ENCODE measurements around the gene CIRBP.

The CIRBP gene

DNA sequence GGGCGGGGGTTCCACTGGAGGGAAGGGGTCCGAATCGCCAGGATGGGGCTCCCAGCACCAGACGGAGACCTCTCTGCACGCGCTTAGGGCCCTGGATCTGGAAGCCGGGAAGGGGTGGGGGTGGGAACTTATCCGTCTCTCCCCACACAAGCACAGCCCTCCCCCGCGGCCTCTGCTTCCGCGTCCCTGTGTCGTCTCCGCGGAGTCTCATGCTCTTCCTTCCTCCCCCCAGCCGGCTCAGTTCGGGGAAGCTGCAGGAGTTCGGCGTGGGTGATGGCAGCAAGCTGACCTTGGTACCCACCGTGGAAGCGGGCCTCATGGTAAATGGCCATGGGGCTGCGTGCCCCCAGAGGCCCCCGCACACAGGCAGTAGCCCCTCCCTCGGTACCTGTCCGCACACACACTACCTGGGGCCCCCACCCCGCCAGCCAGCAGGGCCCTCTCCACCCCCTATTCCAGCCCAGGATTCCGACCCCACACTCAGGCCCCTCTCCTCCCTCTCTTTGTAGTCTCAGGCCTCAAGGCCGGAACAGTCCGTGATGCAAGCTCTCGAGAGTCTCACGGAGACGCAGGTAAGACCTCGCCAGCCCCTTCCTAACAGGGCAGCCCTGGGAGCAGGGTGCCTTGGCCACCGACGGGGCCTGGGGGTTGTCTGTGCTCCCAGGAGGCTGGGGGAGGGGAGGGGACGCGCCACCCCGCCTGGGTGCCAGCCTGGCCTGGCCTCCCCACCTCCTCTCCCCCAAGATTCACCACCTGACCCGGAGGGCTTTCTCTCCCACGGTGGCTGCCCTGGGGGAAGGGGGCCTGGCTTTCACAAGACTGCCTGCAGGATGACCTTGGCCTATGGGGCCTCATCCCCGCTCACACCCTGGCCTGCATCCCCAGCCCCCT is 17.6 kb upstream of the CIRBP start:
- H3K9ac ChIP-seq (ENCODE audit: insufficient read length, low read depth): peak overlapping the region; percentile 96
- H3K4me1 ChIP-seq (ENCODE audit: insufficient read depth, insufficient read length): peaks cover 30% of the 10 kb centered on the region
- H3K9me3 ChIP-seq (ENCODE audit: insufficient read depth, low read length): no peaks in the 10 kb centered on the region
- peaks cover 52% of the 10 kb centered on the region for H3K36me3 ChIP-seq (ENCODE audit: insufficient read depth, insufficient read length, low read length)
- TF ChIP-seq YY1 (IDR thresholded peaks at IDR 0.05; ENCODE audit: insufficient read depth, insufficient read length) (no peak), SUZ12 (IDR thresholded peaks at IDR 0.05; ENCODE audit: extremely low read depth, insufficient read depth, insufficient read length) (no peak), ZNF274 (IDR thresholded peaks at IDR 0.05; ENCODE audit: low read depth, low read length) (no peak)
- DNase-seq (ENCODE audit: low read depth, low spot score): no peak
- no peaks in the 10 kb centered on the region for H3K27me3 ChIP-seq (ENCODE audit: insufficient read depth, insufficient read length)
- peak overlapping the region; percentile 92 for H3K4me3 ChIP-seq (ENCODE audit: insufficient read length, low read depth)

GRCh38 chr19:1252221-1252820 is 16.8 kb upstream of the CIRBP start:
- H3K4me1 ChIP-seq (ENCODE audit: insufficient read depth, insufficient read length): peaks cover 33% of the 10 kb centered on the region
- H3K9ac ChIP-seq (ENCODE audit: insufficient read length, low read depth): peak overlapping the region; percentile 96
- no peaks in the 10 kb centered on the region for H3K27me3 ChIP-seq (ENCODE audit: insufficient read depth, insufficient read length)

GRCh38 chr19:1252821-1253513 is 16.2 kb upstream of the CIRBP start:
- TF ChIP-seq ZNF274 (IDR thresholded peaks at IDR 0.05; ENCODE audit: low read depth, low read length): no peak
- TF ChIP-seq SUZ12 (IDR thresholded peaks at IDR 0.05; ENCODE audit: extremely low read depth, insufficient read depth, insufficient read length): no peak
- TF ChIP-seq YY1 (IDR thresholded peaks at IDR 0.05; ENCODE audit: insufficient read depth, insufficient read length): no peak
- Histone ChIP-seq H3K4me1 (ENCODE audit: insufficient read depth, insufficient read length) (peaks cover 29% of the 10 kb centered on the region), H3K9ac (ENCODE audit: insufficient read length, low read depth) (peak overlapping the region; percentile 96), H3K4me3 (ENCODE audit: insufficient read length, low read depth) (peak overlapping the region; percentile 38), H3K9me3 (ENCODE audit: insufficient read depth, low read length) (no peaks in the 10 kb centered on the region), H3K27me3 (ENCODE audit: insufficient read depth, insufficient read length) (no peaks in the 10 kb centered on the region), H3K36me3 (ENCODE audit: insufficient read depth, insufficient read length, low read length) (peaks cover 65% of the 10 kb centered on the region)
- DNase-seq (ENCODE audit: low read depth, low spot score): no peak

More at GRCh38 chr19:1252221-1252820, 16.8 kb upstream of the CIRBP start:
- TF ChIP-seq ZNF274 (IDR thresholded peaks at IDR 0.05; ENCODE audit: low read depth, low read length): no peak
- no peak for TF ChIP-seq YY1 (IDR thresholded peaks at IDR 0.05; ENCODE audit: insufficient read depth, insufficient read length)
- no peak for TF ChIP-seq SUZ12 (IDR thresholded peaks at IDR 0.05; ENCODE audit: extremely low read depth, insufficient read depth, insufficient read length)
- Histone ChIP-seq H3K9me3 (ENCODE audit: insufficient read depth, low read length) (no peaks in the 10 kb centered on the region), H3K36me3 (ENCODE audit: insufficient read depth, insufficient read length, low read length) (peaks cover 59% of the 10 kb centered on the region), H3K4me3 (ENCODE audit: insufficient read length, low read depth) (peak overlapping the region; percentile 92)
- DNase-seq (ENCODE audit: low read depth, low spot score): no peak

- TF ChIP-seq SUZ12 (IDR thresholded peaks at IDR 0.05; ENCODE audit: extremely low read depth, insufficient read depth, insufficient read length) (no peak), ZNF274 (IDR thresholded peaks at IDR 0.05; ENCODE audit: low read depth, low read length) (no peak), YY1 (IDR thresholded peaks at IDR 0.05; ENCODE audit: insufficient read depth, insufficient read length) (no peak)
- Histone ChIP-seq H3K9me3 (ENCODE audit: insufficient read depth, low read length) (no peaks in the 10 kb centered on the region), H3K27me3 (ENCODE audit: insufficient read depth, insufficient read length) (no peaks in the 10 kb centered on the region), H3K4me3 (ENCODE audit: insufficient read length, low read depth) (no peak overlapping the region), H3K4me1 (ENCODE audit: insufficient read depth, insufficient read length) (peaks cover 29% of the 10 kb centered on the region), H3K9ac (ENCODE audit: insufficient read length, low read depth) (peak overlapping the region; percentile 54), H3K36me3 (ENCODE audit: insufficient read depth, insufficient read length, low read length) (peaks cover 70% of the 10 kb centered on the region)
- DNase-seq (ENCODE audit: low read depth, low spot score): no peak
Observed at GRCh38 chr19:1253514-1254080, 15.5 kb upstream of the CIRBP start.

GRCh38 chr19:1254081-1254527 is 15.0 kb upstream of the CIRBP start:
- DNase-seq (ENCODE audit: low read depth, low spot score): no peak
- Histone ChIP-seq H3K36me3 (ENCODE audit: insufficient read depth, insufficient read length, low read length) (peaks cover 70% of the 10 kb centered on the region), H3K4me3 (ENCODE audit: insufficient read length, low read depth) (no peak overlapping the region), H3K9me3 (ENCODE audit: insufficient read depth, low read length) (no peaks in the 10 kb centered on the region), H3K27me3 (ENCODE audit: insufficient read depth, insufficient read length) (no peaks in the 10 kb centered on the region), H3K4me1 (ENCODE audit: insufficient read depth, insufficient read length) (peaks cover 30% of the 10 kb centered on the region), H3K9ac (ENCODE audit: insufficient read length, low read depth) (peak overlapping the region; percentile 54)
- TF ChIP-seq YY1 (IDR thresholded peaks at IDR 0.05; ENCODE audit: insufficient read depth, insufficient read length): no peak
- TF ChIP-seq ZNF274 (IDR thresholded peaks at IDR 0.05; ENCODE audit: low read depth, low read length): no peak
- TF ChIP-seq SUZ12 (IDR thresholded peaks at IDR 0.05; ENCODE audit: extremely low read depth, insufficient read depth, insufficient read length): no peak

DNA sequence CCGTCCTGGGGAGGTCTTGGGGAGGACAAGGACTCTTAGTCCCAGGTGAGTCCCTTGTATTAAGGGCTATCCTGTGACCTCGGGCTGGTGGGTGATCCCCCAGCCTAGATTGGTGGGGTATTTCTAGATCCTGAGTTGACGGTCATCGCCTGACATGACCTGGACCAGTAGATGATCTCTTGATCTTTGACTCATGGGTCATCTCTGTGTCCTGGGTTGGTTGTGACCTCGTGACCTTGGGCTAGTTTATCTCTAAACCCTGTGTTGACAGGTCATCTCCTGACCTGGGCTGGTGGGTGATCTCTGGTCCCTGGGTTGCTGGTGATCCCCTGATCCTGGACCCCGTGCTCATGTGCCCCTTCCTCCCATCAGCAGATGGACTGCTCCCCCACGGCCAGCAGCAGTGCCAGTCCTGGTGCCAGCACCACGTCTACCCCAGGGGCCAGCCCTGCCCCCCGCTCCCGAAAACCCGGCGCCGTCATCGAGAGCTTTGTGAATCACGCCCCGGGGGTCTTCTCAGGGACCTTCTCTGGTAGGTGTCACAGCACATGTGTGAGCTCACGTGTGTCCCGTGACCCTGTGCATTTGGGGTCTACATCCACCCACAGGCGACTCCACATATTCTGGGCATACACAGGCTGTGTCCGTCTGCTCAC is 14.5 kb upstream of the CIRBP start:
- Histone ChIP-seq H3K4me3 (ENCODE audit: insufficient read length, low read depth) (no peak overlapping the region), H3K4me1 (ENCODE audit: insufficient read depth, insufficient read length) (peaks cover 35% of the 10 kb centered on the region), H3K27me3 (ENCODE audit: insufficient read depth, insufficient read length) (no peaks in the 10 kb centered on the region), H3K9me3 (ENCODE audit: insufficient read depth, low read length) (no peaks in the 10 kb centered on the region), H3K9ac (ENCODE audit: insufficient read length, low read depth) (peak overlapping the region; percentile 54), H3K36me3 (ENCODE audit: insufficient read depth, insufficient read length, low read length) (peaks cover 70% of the 10 kb centered on the region)
- DNase-seq (ENCODE audit: low read depth, low spot score): no peak
- TF ChIP-seq SUZ12 (IDR thresholded peaks at IDR 0.05; ENCODE audit: extremely low read depth, insufficient read depth, insufficient read length) (no peak), ZNF274 (IDR thresholded peaks at IDR 0.05; ENCODE audit: low read depth, low read length) (no peak), YY1 (IDR thresholded peaks at IDR 0.05; ENCODE audit: insufficient read depth, insufficient read length) (no peak)
